Measurements from ENCODE around the gene SECISBP2.

DNA sequence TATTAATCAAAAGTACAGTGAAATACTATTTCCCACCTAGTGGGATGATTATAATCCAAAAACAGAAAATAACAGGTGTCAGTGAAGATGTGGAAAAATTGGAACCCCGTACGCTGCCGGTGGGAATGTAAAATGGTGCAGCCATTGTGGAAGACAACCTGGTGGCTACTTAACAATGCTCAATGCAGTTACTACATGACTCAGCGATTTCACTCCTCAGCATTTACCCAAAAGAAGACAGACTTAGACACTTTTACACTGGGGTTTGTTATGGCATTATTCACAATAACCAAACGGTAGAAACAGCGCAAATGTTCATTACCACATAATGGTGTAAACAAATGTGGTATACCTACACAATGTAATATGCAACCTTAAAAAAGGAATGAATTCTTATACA is 23.9 kb downstream of the SECISBP2 start:
- TF ChIP-seq POLR2AphosphoS5 (IDR thresholded peaks at IDR 0.05; ENCODE audit: low read depth, low read length) (no peak), POLR2A (IDR thresholded peaks at IDR 0.05; ENCODE audit: low read depth, low read length) (no peak)
